HCT116 (cell line): ENCODE results near the gene LSM11. TPM values are rescaled to one million over a fixed set of nuclear protein-coding genes. Genes with fewer than 3 reads are reported as not detected.

Experiments used
- ATAC-seq: fragments of 200-7000 bp; cut with Tn5 transposase; 2 replicates; pipeline ENCODE4 v1.9.1; 2020; ENCODE audit warnings: mild to moderate bottlenecking, moderate library complexity
- BruUV-seq: library from RNA; stranded (reverse); fragments of 400-500 nt; replicated peaks from 2 replicates; lab custom pipeline; 2021; lab: Mats Ljungman, UMichigan
- CTCF ChIA-PET: fragments of 300-600 bp; sonication (Branson Sonifier 250); formaldehyde crosslinking; loops from one replicate; lab custom pipeline; 2021; ENCODE audit warnings: antibody characterized with exemption; lab: Charles Lee
- POLR2A ChIA-PET: fragments of 300-600, 350-600 bp; sonication (Branson Sonifier 250); formaldehyde crosslinking; loops from one replicate; lab custom pipeline; 2021; ENCODE audit warnings: antibody characterized with exemption; lab: Charles Lee
- RAD21 ChIA-PET, 2 experiments: fragments of 300-600 bp; sonication (Branson Sonifier 250); formaldehyde crosslinking; loops; one replicate each; lab custom pipeline; 2023; ENCODE audit warnings: low total read pairs in 2 of 2; ENCODE audit not compliant: uncharacterized antibody in 2 of 2, unreplicated experiment in 2 of 2, low non-redundant PET in 1 of 2; lab: Charles Lee
- DNase-seq: peaks from one replicate; pipeline ENCODE4 v3.0.0-alpha.2; 2010; ENCODE audit warnings: low read depth, low spot score
- H2AFZ ChIP-seq: fragments of 200-600 bp; shearing (Covaris generic), sonication (generic); 2 replicates; pipeline ENCODE4 v1.6.1; 2017; ENCODE audit warnings: low read depth, mixed run types, mixed read lengths, antibody characterized with exemption, low read length; ENCODE audit not compliant: poor library complexity, severe bottlenecking
- H3K27ac ChIP-seq: 2 replicates; pipeline ENCODE4 v1.5.1; 2012; ENCODE audit warnings: low read depth, low read length
- H3K27me3 ChIP-seq: fragments of 200-600 bp; sonication (generic); 2 replicates; pipeline ENCODE4 v1.6.1; 2016; ENCODE audit warnings: mixed run types, low read length, mixed read lengths; ENCODE audit not compliant: insufficient read depth
- H3K36me3 ChIP-seq, 2 experiments: fragments of 200-500 bp in 1 of 2; fragments of 200-600 bp in 1 of 2; sonication (Bioruptor generic) in 1 of 2; sonication (generic) in 1 of 2; 2 replicates each; pipeline versions ENCODE4 v1.5.1 to v1.6.1; 2014 to 2016; ENCODE audit warnings: low read length in 2 of 2, inconsistent platforms in 1 of 2, mixed read lengths in 1 of 2, mixed run types in 1 of 2; ENCODE audit not compliant: insufficient read depth in 2 of 2, control insufficient read depth in 1 of 2
- H3K4me1 ChIP-seq, 2 experiments: fragments of 200-600 bp in 1 of 2; sonication (generic) in 1 of 2; 2 replicates each; pipeline versions ENCODE4 v1.5.1 to v1.6.1; 2012 to 2017; ENCODE audit warnings: low read length in 2 of 2, inconsistent platforms in 1 of 2, mild to moderate bottlenecking in 1 of 2, mixed read lengths in 1 of 2, mixed run types in 1 of 2, moderate library complexity in 1 of 2; ENCODE audit not compliant: insufficient read depth in 2 of 2, control insufficient read depth in 1 of 2
- H3K4me2 ChIP-seq: fragments of 200-600 bp; sonication (generic); 2 replicates; pipeline ENCODE4 v1.6.1; 2017; ENCODE audit warnings: mixed run types, low read length, mixed read lengths
- H3K4me3 ChIP-seq, 2 experiments: fragments of 200-600 bp in 1 of 2; sonication (generic) in 1 of 2; replicated peaks in 1 of 2; 2 replicates each; pipeline ENCODE4 v1.5.1; 2011 to 2016; ENCODE audit warnings: low read length in 2 of 2, control low read depth in 1 of 2, low read depth in 1 of 2, mild to moderate bottlenecking in 1 of 2, mixed read lengths in 1 of 2, mixed run types in 1 of 2
- H3K79me2 ChIP-seq: fragments of 200-600 bp; sonication (generic); 2 replicates; pipeline ENCODE4 v1.6.1; 2017; ENCODE audit warnings: mild to moderate bottlenecking, mixed run types, low read length, moderate library complexity, mixed read lengths; ENCODE audit not compliant: insufficient read depth
- H3K9ac ChIP-seq: fragments of 200-600 bp; sonication (generic); 2 replicates; pipeline ENCODE4 v1.6.1; 2016; ENCODE audit warnings: low read length, mixed read lengths
- H3K9me2 ChIP-seq: fragments of 200-600 bp; sonication (generic), shearing (Covaris generic); 2 replicates; pipeline ENCODE4 v1.6.1; 2017; ENCODE audit warnings: mixed run types, mild to moderate bottlenecking, moderate library complexity; ENCODE audit not compliant: insufficient read depth
- H3K9me3 ChIP-seq, 2 experiments: fragments of 200-500 bp in 1 of 2; fragments of 200-600 bp in 1 of 2; sonication (Bioruptor generic) in 1 of 2; sonication (generic) in 1 of 2; 2 replicates each; pipeline ENCODE4 v1.6.1; 2014 to 2017; ENCODE audit warnings: low read length in 2 of 2, mixed read lengths in 2 of 2, inconsistent platforms in 1 of 2, low read depth in 1 of 2, mild to moderate bottlenecking in 1 of 2, mixed run types in 1 of 2, moderate library complexity in 1 of 2; ENCODE audit not compliant: control insufficient read depth in 1 of 2, insufficient read depth in 1 of 2
- H4K20me1 ChIP-seq: fragments of 200-600 bp; sonication (generic), shearing (Covaris generic); 2 replicates; pipeline ENCODE4 v1.6.1; 2017; ENCODE audit warnings: mixed run types, mild to moderate bottlenecking, moderate library complexity; ENCODE audit not compliant: insufficient read depth
- JUND ChIP-seq: IDR thresholded peaks from 2 replicates; pipeline ENCODE4 v1.6.1; 2012
- RAD21 ChIP-seq: IDR thresholded peaks from 2 replicates; pipeline ENCODE4 v1.6.1; 2012; ENCODE audit warnings: low read depth, mild to moderate bottlenecking
- SP1 ChIP-seq: IDR thresholded peaks from 2 replicates; pipeline ENCODE4 v1.6.1; 2012; ENCODE audit warnings: low read depth
- TCF7L2 ChIP-seq: IDR thresholded peaks from 2 replicates; pipeline ENCODE4 v1.7.0; 2011; ENCODE audit warnings: borderline replicate concordance, inconsistent platforms; ENCODE audit not compliant: insufficient read depth, insufficient read length; ENCODE audit errors: extremely low read depth
- YY1 ChIP-seq: IDR thresholded peaks from 2 replicates; pipeline ENCODE4 v1.6.1; 2011; ENCODE audit warnings: low read length, low read depth, moderate library complexity, mild to moderate bottlenecking; ENCODE audit not compliant: insufficient replicate concordance; ENCODE audit errors: extremely low read depth
- ZNF274 ChIP-seq: fragments of 200-500 bp; sonication (Bioruptor generic); IDR thresholded peaks from 2 replicates; pipeline ENCODE4 v1.6.1; 2014; ENCODE audit warnings: mild to moderate bottlenecking, low read depth, low read length, inconsistent platforms
- intact Hi-C: fragments of 100-400 bp; cut with micrococcal nuclease; formaldehyde crosslinking; loops from 2 replicates; pipeline ENCODE4 v1.10.0; 2022
- total RNA-seq: library from RNA; stranded (reverse); gene quantifications from one replicate; pipeline ENCODE4 v1.2.1, GENCODE V29; 2021; ENCODE audit not compliant: unreplicated experiment
- TF ChIP-seq, protein P1 (sequence below), 3 experiments: fragments of 200-600 bp in 1 of 3; sonication (generic) in 1 of 3; IDR thresholded peaks in 2 of 3; conservative IDR thresholded peaks in 1 of 3; 2 replicates each; pipeline ENCODE4 v1.5.1; 2012 to 2017; ENCODE audit warnings: low read depth in 2 of 3, low read length in 2 of 3, antibody characterized with exemption in 1 of 3, borderline replicate concordance in 1 of 3, control low read depth in 1 of 3, mild to moderate bottlenecking in 1 of 3, mixed read lengths in 1 of 3, mixed run types in 1 of 3, moderate library complexity in 1 of 3; ENCODE audit not compliant: insufficient read depth in 1 of 3

LSM11 gene
- total RNA-seq, 1 experiment from 2014 or later = 6.2 TPM

- Histone ChIP-seq H3K27me3 (no peaks in the 10 kb centered on the region), H3K4me1 (no peaks in the 10 kb centered on the region), H3K4me3 (no peak overlapping the region), H3K36me3 (peaks cover 2 to 4% of the 10 kb centered on the region in 2 experiments; a peak in 1 of 4 replicates), H3K79me2 (no peaks in the 10 kb centered on the region), H3K9me3 (no peaks in the 10 kb centered on the region), H3K9me2 (no peaks in the 10 kb centered on the region), H3K9ac (no peak overlapping the region), H4K20me1 (no peaks in the 10 kb centered on the region), H3K27ac (no peak overlapping the region), H3K4me2 (no peak overlapping the region), H2AFZ (no peak overlapping the region)
- ChIA-PET POLR2A (no interaction called here), CTCF (interaction anchor here (0.7 to 1.3 kb wide), 3 partner anchors 16 to 233 kb away, joined by 3 to 5 read pairs (median 4); no protein-coding TSS in a partner anchor), RAD21 (no interaction called here)
- peak; percentile 35 for DNase-seq
- TF ChIP-seq RAD21 (peak; percentile 84), YY1 (no peak), JUND (no peak)
- TF ChIP-seq, protein P1, sequence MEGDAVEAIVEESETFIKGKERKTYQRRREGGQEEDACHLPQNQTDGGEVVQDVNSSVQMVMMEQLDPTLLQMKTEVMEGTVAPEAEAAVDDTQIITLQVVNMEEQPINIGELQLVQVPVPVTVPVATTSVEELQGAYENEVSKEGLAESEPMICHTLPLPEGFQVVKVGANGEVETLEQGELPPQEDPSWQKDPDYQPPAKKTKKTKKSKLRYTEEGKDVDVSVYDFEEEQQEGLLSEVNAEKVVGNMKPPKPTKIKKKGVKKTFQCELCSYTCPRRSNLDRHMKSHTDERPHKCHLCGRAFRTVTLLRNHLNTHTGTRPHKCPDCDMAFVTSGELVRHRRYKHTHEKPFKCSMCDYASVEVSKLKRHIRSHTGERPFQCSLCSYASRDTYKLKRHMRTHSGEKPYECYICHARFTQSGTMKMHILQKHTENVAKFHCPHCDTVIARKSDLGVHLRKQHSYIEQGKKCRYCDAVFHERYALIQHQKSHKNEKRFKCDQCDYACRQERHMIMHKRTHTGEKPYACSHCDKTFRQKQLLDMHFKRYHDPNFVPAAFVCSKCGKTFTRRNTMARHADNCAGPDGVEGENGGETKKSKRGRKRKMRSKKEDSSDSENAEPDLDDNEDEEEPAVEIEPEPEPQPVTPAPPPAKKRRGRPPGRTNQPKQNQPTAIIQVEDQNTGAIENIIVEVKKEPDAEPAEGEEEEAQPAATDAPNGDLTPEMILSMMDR (IDR thresholded peaks at IDR 0.05 in 2 of 3, conservative IDR thresholded peaks at IDR 0.05 in 1 of 3; ENCODE audit: borderline replicate concordance in 1 of 3, insufficient read depth in 1 of 3, low read depth in 2 of 3, low read length in 2 of 3) = peak; percentile 74 to 79 (median 76)
- peak; percentile 97 for ATAC-seq
- intact Hi-C loops = loop anchor here (2.0 to 10.0 kb wide), 6 partner anchors 153 to 1373 kb away; no protein-coding TSS in a partner anchor
- no TSS peak for BruUV-seq
Observed at GRCh38 chr5:157761690-157762621, 18.4 kb downstream of the LSM11 start.

DNA sequence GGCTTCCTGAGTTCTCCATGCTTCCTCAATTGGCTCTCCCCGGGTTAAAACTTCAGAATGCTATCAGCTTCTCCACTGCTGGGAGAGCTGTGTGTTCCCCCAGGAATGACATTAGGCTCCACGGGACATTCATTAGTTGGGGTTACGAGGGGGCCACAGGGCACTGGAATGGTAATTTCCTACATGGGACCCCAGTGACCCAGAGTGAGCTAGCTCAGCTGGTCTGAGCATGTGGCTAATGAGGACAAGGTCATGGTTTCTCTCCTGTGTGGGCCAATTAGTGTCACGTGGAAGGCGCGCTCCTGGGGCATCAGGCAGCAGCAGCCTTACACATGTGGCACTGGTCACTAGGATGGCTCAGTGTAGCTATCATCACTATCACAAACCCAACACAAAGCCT is 21.0 kb downstream of the LSM11 start:
- Histone ChIP-seq H3K4me1 (no peaks in the 10 kb centered on the region), H3K79me2 (no peaks in the 10 kb centered on the region), H3K27ac (no peak overlapping the region), H3K27me3 (no peaks in the 10 kb centered on the region), H3K9me3 (no peaks in the 10 kb centered on the region), H3K9ac (no peak overlapping the region), H3K36me3 (peaks cover 2 to 4% of the 10 kb centered on the region in 2 experiments; a peak in 1 of 4 replicates), H3K4me3 (no peak overlapping the region), H4K20me1 (no peaks in the 10 kb centered on the region), H2AFZ (no peak overlapping the region), H3K9me2 (no peaks in the 10 kb centered on the region), H3K4me2 (no peak overlapping the region)
- intact Hi-C loops = loop anchor here (5.0 to 10.0 kb wide), 3 partner anchors 150 to 1370 kb away; no protein-coding TSS in a partner anchor
- ATAC-seq (no peak), DNase-seq (no peak)
- RAD21 ChIA-PET = no interaction called here
- POLR2A ChIA-PET = no interaction called here
- BruUV-seq = no TSS peak
- CTCF ChIA-PET = no interaction called here
- TF ChIP-seq, protein P1 (IDR thresholded peaks at IDR 0.05 in 2 of 3, conservative IDR thresholded peaks at IDR 0.05 in 1 of 3; ENCODE audit: borderline replicate concordance in 1 of 3, insufficient read depth in 1 of 3, low read depth in 2 of 3, low read length in 2 of 3) = no peak
- TF ChIP-seq SP1 (no peak), TCF7L2 (no peak), ZNF274 (no peak)
